Body of pancreas (tissue), 4 donors: ENCODE data around the gene CREB5.

ENCODE experiments used
- CTCF ChIP-seq, 7 experiments: fragments of 450-650 bp in 4 of 7; fragments of 200-600 bp in 3 of 7; sonication (generic) in 3 of 7; IDR thresholded peaks; one replicate each; pipeline ENCODE4 v1.5.1; 2016 to 2019; ENCODE audit warnings: antibody characterized with exemption in 7 of 7
- POLR2A ChIP-seq, 3 donors: fragments of 450-650 bp; IDR thresholded peaks; one replicate each; pipeline ENCODE4 v1.6.1; 2016; ENCODE audit warnings: antibody characterized with exemption in 3 of 3, mild to moderate bottlenecking in 2 of 3

GRCh38 chr7:28778786-28779185 lies 366.5 kb downstream of the CREB5 start:
- TF ChIP-seq CTCF (IDR thresholded peaks at IDR 0.05) (no peak), POLR2A (IDR thresholded peaks at IDR 0.05) (no peak)
